SH-SY5Y (cell line): Measurements from ENCODE around the gene RGS8.
A peak's percentile ranks its signal among the peaks of the same experiment; 100 is the strongest.

ENCODE experiments used
- GATA2 ChIP-seq: IDR thresholded peaks from 2 replicates; pipeline ENCODE4 v1.6.1; 2011; ENCODE audit warnings: mild to moderate bottlenecking, low read depth, low read length
- GATA3 ChIP-seq: IDR thresholded peaks from 2 replicates; pipeline ENCODE4 v1.6.1; 2011; ENCODE audit warnings: low read depth, mild to moderate bottlenecking, low read length, moderate library complexity

Gene RGS8

GRCh38 chr1:182713492-182713891 is 29.1 kb upstream of the RGS8 start:
- TF ChIP-seq GATA3 (no peak), GATA2 (no peak)

- TF ChIP-seq GATA2, result no peak
- no peak for TF ChIP-seq GATA3
Observed at GRCh38 chr1:182709855-182710254, 25.5 kb upstream of the RGS8 start.

GRCh38 chr1:182709225-182709764 is 24.9 kb upstream of the RGS8 start:
- TF ChIP-seq GATA3, result no peak
- no peak; the same call in 1 of the 2 replicates for TF ChIP-seq GATA2

- TF ChIP-seq GATA2 (no peak), GATA3 (no peak)
Observed at GRCh38 chr1:182707122-182707521, 22.7 kb upstream of the RGS8 start.

GRCh38 chr1:182704677-182705076 is 20.3 kb upstream of the RGS8 start:
- TF ChIP-seq GATA3, result no peak
- TF ChIP-seq GATA2, result peak; percentile 24; the same call in 1 of the 2 replicates

- TF ChIP-seq GATA2, result no peak; the same call in 1 of the 2 replicates
- TF ChIP-seq GATA3, result no peak
Observed at GRCh38 chr1:182703539-182703938, 19.2 kb upstream of the RGS8 start.

GRCh38 chr1:182702826-182703524 is 18.6 kb upstream of the RGS8 start:
- TF ChIP-seq GATA2 (peak; percentile 93), GATA3 (peak; percentile 59; the same call in 1 of the 2 replicates)

- TF ChIP-seq GATA3, result no peak
- TF ChIP-seq GATA2, result no peak
Observed at GRCh38 chr1:182700351-182700709, 15.9 kb upstream of the RGS8 start.

- TF ChIP-seq GATA3, result no peak
- TF ChIP-seq GATA2, result no peak
Observed at GRCh38 chr1:182699393-182700350, 15.3 kb upstream of the RGS8 start.

GRCh38 chr1:182698971-182699370 is 14.6 kb upstream of the RGS8 start:
- TF ChIP-seq GATA2, result no peak
- no peak for TF ChIP-seq GATA3

- no peak for TF ChIP-seq GATA3
- TF ChIP-seq GATA2, result no peak
Observed at GRCh38 chr1:182690886-182691443, 6.6 kb upstream of the RGS8 start.

GRCh38 chr1:182688436-182689205 is 4.2 kb upstream of the RGS8 start:
- TF ChIP-seq GATA3 (no peak), GATA2 (no peak)

- no peak for TF ChIP-seq GATA3
- no peak for TF ChIP-seq GATA2
Observed at GRCh38 chr1:182687361-182687760, 3.0 kb upstream of the RGS8 start.
